HepG2 (cell line): Measurements from ENCODE around the gene TACO1. TPM values are rescaled to one million over a fixed set of nuclear protein-coding genes. Genes with fewer than 3 reads are reported as not detected.

Source experiments
- ADNP ChIP-seq: sonication (generic); formaldehyde crosslinking; IDR thresholded peaks from 2 replicates; pipeline ENCODE4 v1.4.0; 2020; ENCODE audit warnings: missing genetic modification reagents
- AKNA ChIP-seq: sonication (generic); formaldehyde crosslinking; IDR thresholded peaks from 2 replicates; pipeline ENCODE4 v1.4.0; 2020; ENCODE audit warnings: missing genetic modification reagents, borderline replicate concordance
- ARHGAP35 ChIP-seq: sonication (generic); formaldehyde crosslinking; IDR thresholded peaks from 2 replicates; pipeline ENCODE4 v1.9.0; 2022; ENCODE audit warnings: mild to moderate bottlenecking, inconsistent platforms, moderate library complexity, missing genetic modification reagents, borderline replicate concordance
- ARNTL ChIP-seq: sonication (generic); formaldehyde crosslinking; IDR thresholded peaks from 2 replicates; pipeline ENCODE4 v1.4.0; 2020; ENCODE audit warnings: mild to moderate bottlenecking, missing genetic modification reagents
- ATF1 ChIP-seq: IDR thresholded peaks from 2 replicates; pipeline ENCODE4 v1.6.1; 2016; ENCODE audit warnings: mild to moderate bottlenecking, control low read depth
- FOXA3 ChIP-seq: IDR thresholded peaks from 2 replicates; pipeline ENCODE4 v1.6.1; 2016; ENCODE audit warnings: missing genetic modification reagents, missing compliant biosample characterization
- FOXJ3 ChIP-seq: sonication (generic); formaldehyde crosslinking; IDR thresholded peaks from 2 replicates; pipeline ENCODE4 v1.4.0; 2020; ENCODE audit warnings: missing genetic modification reagents, mild to moderate bottlenecking, borderline replicate concordance
- HOXA5 ChIP-seq: sonication (generic); formaldehyde crosslinking; IDR thresholded peaks from 2 replicates; pipeline ENCODE4 v1.4.0; 2020; ENCODE audit warnings: missing genetic modification reagents
- HOXD1 ChIP-seq: sonication (generic); formaldehyde crosslinking; IDR thresholded peaks from 2 replicates; pipeline ENCODE4 v1.5.0; 2020; ENCODE audit warnings: missing genetic modification reagents
- ISL2 ChIP-seq: sonication (generic); formaldehyde crosslinking; IDR thresholded peaks from 2 replicates; pipeline ENCODE4 v1.5.0; 2020; ENCODE audit warnings: missing genetic modification reagents
- MEIS1 ChIP-seq: sonication (generic); formaldehyde crosslinking; IDR thresholded peaks from 2 replicates; pipeline ENCODE4 v1.9.0; 2021; ENCODE audit warnings: mild to moderate bottlenecking, missing genetic modification reagents, moderate library complexity, borderline replicate concordance
- NAIF1 ChIP-seq: sonication (generic); formaldehyde crosslinking; IDR thresholded peaks from 2 replicates; pipeline ENCODE4 v1.5.0; 2020; ENCODE audit warnings: mild to moderate bottlenecking, missing genetic modification reagents, borderline replicate concordance
- NCOA1 ChIP-seq: sonication (generic); formaldehyde crosslinking; IDR thresholded peaks from 2 replicates; pipeline ENCODE4 v1.9.0; 2021; ENCODE audit warnings: missing genetic modification reagents
- NFIC ChIP-seq: IDR thresholded peaks from 2 replicates; pipeline ENCODE4 v1.6.1; 2012; ENCODE audit warnings: mild to moderate bottlenecking, low read length, inconsistent platforms
- STAG1 ChIP-seq: sonication (generic); formaldehyde crosslinking; IDR thresholded peaks from 2 replicates; pipeline ENCODE4 v1.4.0; 2020; ENCODE audit warnings: missing genetic modification reagents
- THYN1 ChIP-seq: sonication (generic); formaldehyde crosslinking; IDR thresholded peaks from 2 replicates; pipeline ENCODE4 v1.8.1; 2023; ENCODE audit warnings: low read depth, mild to moderate bottlenecking, moderate library complexity, missing genetic modification reagents, borderline replicate concordance
- ZBTB7A ChIP-seq: sonication (generic); formaldehyde crosslinking; IDR thresholded peaks from 2 replicates; pipeline ENCODE4 v1.8.0; 2022; ENCODE audit warnings: mild to moderate bottlenecking, missing genetic modification reagents
- ZFP36L2 ChIP-seq: sonication (generic); formaldehyde crosslinking; IDR thresholded peaks from 2 replicates; pipeline ENCODE4 v1.4.0; 2020; ENCODE audit warnings: missing genetic modification reagents
- ZFY ChIP-seq: sonication (generic); formaldehyde crosslinking; IDR thresholded peaks from 2 replicates; pipeline ENCODE4 v1.4.0; 2020; ENCODE audit warnings: missing genetic modification reagents
- ZNF235 ChIP-seq: sonication (generic); formaldehyde crosslinking; IDR thresholded peaks from 2 replicates; pipeline ENCODE4 v1.8.1; 2023; ENCODE audit warnings: mild to moderate bottlenecking, missing genetic modification reagents, borderline replicate concordance
- ZNF414 ChIP-seq: sonication (generic); formaldehyde crosslinking; IDR thresholded peaks from 2 replicates; pipeline ENCODE4 v1.5.0; 2020; ENCODE audit warnings: missing genetic modification reagents
- ZSCAN22 ChIP-seq: sonication (generic); formaldehyde crosslinking; IDR thresholded peaks from 2 replicates; pipeline ENCODE4 v1.4.0; 2020; ENCODE audit warnings: mild to moderate bottlenecking, missing genetic modification reagents
- polyA plus RNA-seq, 8 experiments: library from polyadenylated mRNA; depleted of rRNA in 3 of 8; stranded (reverse) in 7 of 8; unstranded in 1 of 8; fragments of >200 nt; fragmentation: Illumina TruSeq in 4 of 8; extraction: Trizol in 4 of 8; gene quantifications; 2 replicates each; pipeline versions ENCODE4 v1.2.1 to v1.2.3, GENCODE V29; 2011 to 2016; ENCODE audit warnings: low read depth in 4 of 8, missing spikeins in 1 of 8, mixed read lengths in 1 of 8; ENCODE audit not compliant: insufficient read depth in 1 of 8
- total RNA-seq, 5 experiments: library from RNA; depleted of rRNA; stranded (reverse); fragments of >200 nt; fragmentation: Illumina TruSeq; extraction: Trizol; gene quantifications; 2 replicates each; pipeline ENCODE4 v1.2.3, GENCODE V29; 2016; ENCODE audit warnings: low read depth in 1 of 5
- TF ChIP-seq, protein P1 (sequence below): sonication (generic); formaldehyde crosslinking; IDR thresholded peaks from 2 replicates; pipeline ENCODE4 v1.8.1; 2023; ENCODE audit warnings: mild to moderate bottlenecking, missing genetic modification reagents
- TF ChIP-seq, protein P2 (sequence below): sonication (generic); formaldehyde crosslinking; IDR thresholded peaks from 2 replicates; pipeline ENCODE4 v1.4.0; 2020; ENCODE audit warnings: missing genetic modification reagents, mild to moderate bottlenecking, borderline replicate concordance

The TACO1 gene
- total and polyA plus RNA-seq, 2 of the 13 experiments (the other 11 are each of a cell fraction or from before 2014, with no cell fraction given): 34.7 to 53.6 TPM

- TF ChIP-seq AKNA: no peak
- TF ChIP-seq ZNF235 (CRISPR knock-in tag): no peak
- no peak for TF ChIP-seq NFIC
- TF ChIP-seq, protein P1, sequence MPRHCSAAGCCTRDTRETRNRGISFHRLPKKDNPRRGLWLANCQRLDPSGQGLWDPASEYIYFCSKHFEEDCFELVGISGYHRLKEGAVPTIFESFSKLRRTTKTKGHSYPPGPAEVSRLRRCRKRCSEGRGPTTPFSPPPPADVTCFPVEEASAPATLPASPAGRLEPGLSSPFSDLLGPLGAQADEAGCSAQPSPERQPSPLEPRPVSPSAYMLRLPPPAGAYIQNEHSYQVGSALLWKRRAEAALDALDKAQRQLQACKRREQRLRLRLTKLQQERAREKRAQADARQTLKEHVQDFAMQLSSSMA (CRISPR knock-in tag): peak; percentile 45; the same call in 1 of the 2 replicates
- TF ChIP-seq ATF1 (CRISPR knock-in tag): no peak
- TF ChIP-seq ISL2 (CRISPR knock-in tag): no peak
- no peak for TF ChIP-seq ZFY (CRISPR knock-in tag)
- TF ChIP-seq FOXA3 (CRISPR knock-in tag): peak; percentile 87
- TF ChIP-seq ARNTL (CRISPR knock-in tag): peak; percentile 99
- no peak for TF ChIP-seq FOXJ3 (CRISPR knock-in tag)
- TF ChIP-seq NAIF1 (CRISPR knock-in tag): no peak; the same call in 1 of the 2 replicates
- no peak for TF ChIP-seq ZFP36L2
- TF ChIP-seq NCOA1 (CRISPR knock-in tag): no peak
- 0 out of 2 replicates have a peak, but pooled peaks have one; percentile 67 for TF ChIP-seq ARHGAP35
- TF ChIP-seq ZNF414 (CRISPR knock-in tag): no peak
- no peak for TF ChIP-seq MEIS1
- TF ChIP-seq HOXD1: no peak
- TF ChIP-seq STAG1: peak; percentile 10; the same call in 1 of the 2 replicates
- TF ChIP-seq, protein P2, sequence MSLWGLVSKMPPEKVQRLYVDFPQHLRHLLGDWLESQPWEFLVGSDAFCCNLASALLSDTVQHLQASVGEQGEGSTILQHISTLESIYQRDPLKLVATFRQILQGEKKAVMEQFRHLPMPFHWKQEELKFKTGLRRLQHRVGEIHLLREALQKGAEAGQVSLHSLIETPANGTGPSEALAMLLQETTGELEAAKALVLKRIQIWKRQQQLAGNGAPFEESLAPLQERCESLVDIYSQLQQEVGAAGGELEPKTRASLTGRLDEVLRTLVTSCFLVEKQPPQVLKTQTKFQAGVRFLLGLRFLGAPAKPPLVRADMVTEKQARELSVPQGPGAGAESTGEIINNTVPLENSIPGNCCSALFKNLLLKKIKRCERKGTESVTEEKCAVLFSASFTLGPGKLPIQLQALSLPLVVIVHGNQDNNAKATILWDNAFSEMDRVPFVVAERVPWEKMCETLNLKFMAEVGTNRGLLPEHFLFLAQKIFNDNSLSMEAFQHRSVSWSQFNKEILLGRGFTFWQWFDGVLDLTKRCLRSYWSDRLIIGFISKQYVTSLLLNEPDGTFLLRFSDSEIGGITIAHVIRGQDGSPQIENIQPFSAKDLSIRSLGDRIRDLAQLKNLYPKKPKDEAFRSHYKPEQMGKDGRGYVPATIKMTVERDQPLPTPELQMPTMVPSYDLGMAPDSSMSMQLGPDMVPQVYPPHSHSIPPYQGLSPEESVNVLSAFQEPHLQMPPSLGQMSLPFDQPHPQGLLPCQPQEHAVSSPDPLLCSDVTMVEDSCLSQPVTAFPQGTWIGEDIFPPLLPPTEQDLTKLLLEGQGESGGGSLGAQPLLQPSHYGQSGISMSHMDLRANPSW (CRISPR knock-in tag): 0 out of 2 replicates have a peak, but pooled peaks have one; percentile 49
- TF ChIP-seq HOXA5 (CRISPR knock-in tag): no peak
- no peak for TF ChIP-seq ADNP (CRISPR knock-in tag)
- TF ChIP-seq THYN1 (CRISPR knock-in tag): no peak
- peak; percentile 41; the same call in 1 of the 2 replicates for TF ChIP-seq ZBTB7A
- TF ChIP-seq ZSCAN22: no peak
These were observed 21.1 kb upstream of the TACO1 start (continued) for GRCh38 chr17:63579633-63580032.
